T1000 (cell line): ENCODE measurements around the gene TEX35.
"Not testable (repeated sequence)": the region's sequence is repeated elsewhere in the genome, so short reads cannot be mapped to it uniquely, and the experiment has no call there.

ENCODE experiments used
- DNase-seq: peaks from one replicate; lab custom pipeline; 2025; ENCODE audit warnings: mixed read lengths; lab: John Stamatoyannopoulos, UW

Gene TEX35

DNA sequence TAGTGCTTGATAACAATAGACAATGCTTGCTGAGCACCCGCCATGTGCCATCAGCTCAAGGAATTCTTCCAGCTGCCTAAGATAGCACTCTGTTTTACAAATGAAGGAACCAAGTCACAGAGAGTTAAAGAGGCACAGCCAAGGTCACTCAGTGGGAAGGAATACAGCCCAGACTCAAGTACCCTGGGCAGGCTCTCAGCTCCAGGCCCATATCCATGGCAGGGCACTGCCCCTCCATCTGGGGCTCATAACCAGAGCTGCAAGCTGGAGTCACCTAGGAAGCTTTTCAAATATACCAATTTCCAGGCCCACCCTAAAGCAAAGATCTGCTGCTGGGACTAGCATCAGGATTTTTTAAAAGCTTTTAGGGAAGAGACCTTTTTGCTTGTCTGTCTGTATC lies 17.8 kb upstream of the TEX35 start:
- no peak for DNase-seq

GRCh38 chr1:178495741-178496409 lies 17.0 kb upstream of the TEX35 start:
- no peak for DNase-seq

DNA sequence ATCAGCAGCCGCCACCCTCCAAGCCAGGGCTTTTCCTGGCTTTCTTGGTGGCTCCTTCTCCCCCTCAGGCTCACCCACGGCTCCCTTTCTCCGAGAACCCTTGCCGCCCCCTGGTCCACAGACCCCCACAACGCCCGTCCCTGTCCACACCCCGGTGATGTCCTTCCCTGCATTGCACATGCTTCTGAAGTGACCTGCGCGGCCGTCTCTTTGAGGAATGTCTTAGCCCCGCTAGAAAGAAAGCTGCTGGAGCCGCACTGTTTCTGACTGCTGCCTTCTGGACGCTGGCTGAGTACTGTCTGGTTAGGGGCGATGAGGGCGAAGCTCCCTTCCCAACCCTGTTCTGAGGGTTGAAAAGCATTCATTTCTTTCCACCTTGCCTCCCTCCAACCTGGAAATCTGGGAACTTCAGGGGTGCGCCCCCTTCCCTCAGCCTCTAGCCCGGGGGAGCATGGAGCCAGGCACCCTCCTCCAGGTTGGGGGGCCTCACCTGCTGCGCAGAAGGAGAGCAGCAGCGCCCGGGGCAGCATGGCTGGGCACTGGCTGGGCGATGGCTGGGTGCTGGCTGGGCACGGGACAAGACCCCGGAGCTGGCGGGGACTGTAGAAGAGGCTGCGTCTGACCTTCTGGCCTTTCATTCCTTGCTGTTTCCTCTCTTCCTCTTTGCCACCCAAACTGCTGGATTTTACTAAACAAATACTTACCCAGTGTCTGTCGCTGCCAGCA lies 16.3 kb upstream of the TEX35 start, which contains the start of gene CLEC20A:
CLEC20A (minus strand) TSS at position 555 of the 726 bp plus-strand sequence; CDS start at position 530, 25 bp downstream.
- DNase-seq = no peak

DNA sequence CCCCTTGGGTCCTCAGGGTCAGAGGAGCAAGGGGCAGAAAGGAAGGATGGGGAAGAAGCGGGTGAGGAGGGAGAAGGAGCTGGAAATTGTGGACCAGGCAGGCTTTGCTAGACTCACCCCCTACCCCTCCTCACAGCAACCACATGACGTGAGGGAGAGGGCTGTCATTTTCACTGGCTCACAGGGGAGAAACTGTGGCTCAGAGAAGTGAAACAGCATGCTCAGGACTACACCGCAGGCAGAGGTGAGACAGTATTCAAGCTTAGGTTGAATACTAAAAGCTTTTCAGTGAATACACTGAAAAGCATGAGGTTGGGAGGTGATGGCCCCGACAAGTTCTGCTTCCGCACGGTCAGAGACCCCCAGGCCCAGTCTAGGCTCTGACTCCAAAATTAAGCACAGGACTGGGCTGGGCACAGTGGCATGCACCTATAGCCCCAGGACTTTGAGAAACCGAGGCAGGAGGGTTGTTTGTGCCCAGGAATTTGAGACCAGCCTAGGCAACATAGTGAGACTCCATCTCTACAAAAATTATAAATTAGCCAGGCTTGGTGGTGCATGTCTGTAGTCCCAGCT lies 14.9 kb upstream of the TEX35 start:
- no peak for DNase-seq

- DNase-seq = no peak
Measured at GRCh38 chr1:178498896-178499675, 13.8 kb upstream of the TEX35 start.

DNA sequence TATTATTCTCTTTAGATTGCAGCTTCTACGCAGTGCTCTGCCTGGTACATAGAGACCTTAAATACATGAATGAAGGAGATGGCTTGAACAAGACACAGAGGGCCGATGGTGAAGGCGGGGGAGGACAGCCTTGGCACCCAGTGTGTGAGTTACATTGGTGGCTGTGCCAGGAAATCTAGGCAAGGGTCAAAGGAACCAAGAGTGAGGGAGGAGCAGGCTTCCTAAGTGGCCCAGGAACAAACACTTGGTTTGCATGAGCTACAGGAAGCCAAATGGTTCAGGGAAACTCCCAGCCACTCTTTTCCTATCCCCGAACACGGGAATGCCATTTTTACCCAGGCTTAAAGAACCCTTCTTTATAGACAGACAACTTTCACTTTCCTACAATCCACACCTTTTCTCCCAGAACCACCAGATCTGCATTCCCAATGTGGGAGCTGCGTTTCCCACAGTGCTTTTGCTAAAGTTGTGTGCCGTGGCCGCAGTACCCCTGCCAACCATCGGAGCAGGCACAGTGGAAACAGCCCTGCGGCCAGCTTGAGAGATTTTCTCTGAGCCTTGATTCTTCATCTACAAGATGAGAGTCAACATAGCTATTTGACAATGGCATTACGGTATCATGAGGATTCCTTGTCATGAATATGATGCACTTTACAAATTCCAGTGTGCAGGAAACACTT lies 12.7 kb upstream of the TEX35 start:
- DNase-seq = no peak

- no peak for DNase-seq
Measured at GRCh38 chr1:178500936-178501554, 11.9 kb upstream of the TEX35 start.

GRCh38 chr1:178501705-178502329 lies 11.1 kb upstream of the TEX35 start:
- DNase-seq = peak; percentile 42

GRCh38 chr1:178502330-178502714 lies 10.6 kb upstream of the TEX35 start:
- no peak for DNase-seq

DNA sequence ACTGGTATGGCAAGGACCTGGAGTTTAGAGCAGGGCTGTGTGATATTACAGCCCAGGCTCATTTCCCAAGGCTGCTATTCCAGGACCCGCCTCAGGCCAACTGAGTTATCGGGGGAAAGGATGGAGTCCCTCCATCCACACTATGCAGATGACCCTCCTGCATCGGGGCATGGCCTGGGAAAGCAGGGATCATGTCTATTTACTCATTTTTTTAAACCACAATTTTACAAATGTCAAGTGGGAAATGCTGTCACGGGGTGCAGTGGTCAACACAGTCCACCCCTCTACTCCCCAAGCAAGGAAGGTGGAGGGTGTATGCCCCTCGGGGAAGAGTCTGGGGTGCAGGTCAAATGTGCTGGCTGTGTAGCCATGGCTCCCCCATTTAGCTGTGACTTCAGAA lies 10.1 kb upstream of the TEX35 start:
- no peak for DNase-seq

- DNase-seq = not testable (repeated sequence)
Measured at GRCh38 chr1:178503316-178503715, 9.6 kb upstream of the TEX35 start.

- DNase-seq = no peak
Measured at GRCh38 chr1:178503849-178504248, 9.1 kb upstream of the TEX35 start.

GRCh38 chr1:178504286-178504685 lies 8.6 kb upstream of the TEX35 start:
- no peak for DNase-seq

GRCh38 chr1:178506177-178506576 lies 6.7 kb upstream of the TEX35 start:
- DNase-seq = no peak

DNA sequence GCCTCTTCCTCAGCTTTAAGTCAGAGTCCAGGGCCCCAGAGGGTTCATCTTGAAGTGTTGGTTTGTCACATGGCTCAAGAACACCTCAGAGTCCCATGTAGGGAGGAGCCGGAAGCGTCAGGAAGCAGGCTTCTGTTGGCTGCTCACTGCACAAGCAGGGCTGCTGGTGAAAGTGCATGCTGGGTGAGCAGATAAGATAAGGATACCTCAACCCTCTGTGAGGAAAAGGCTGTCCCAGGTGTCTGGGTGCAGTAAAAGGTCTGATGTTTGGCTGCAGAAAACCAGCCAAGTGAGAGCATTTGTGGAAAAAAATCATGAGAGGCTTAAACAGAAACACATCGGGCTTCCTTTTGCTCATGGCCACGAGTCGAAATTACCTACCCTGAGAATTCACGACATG lies 6.2 kb upstream of the TEX35 start:
- no peak for DNase-seq

- DNase-seq = no peak
Measured at GRCh38 chr1:178509414-178510007, 3.4 kb upstream of the TEX35 start.

DNA sequence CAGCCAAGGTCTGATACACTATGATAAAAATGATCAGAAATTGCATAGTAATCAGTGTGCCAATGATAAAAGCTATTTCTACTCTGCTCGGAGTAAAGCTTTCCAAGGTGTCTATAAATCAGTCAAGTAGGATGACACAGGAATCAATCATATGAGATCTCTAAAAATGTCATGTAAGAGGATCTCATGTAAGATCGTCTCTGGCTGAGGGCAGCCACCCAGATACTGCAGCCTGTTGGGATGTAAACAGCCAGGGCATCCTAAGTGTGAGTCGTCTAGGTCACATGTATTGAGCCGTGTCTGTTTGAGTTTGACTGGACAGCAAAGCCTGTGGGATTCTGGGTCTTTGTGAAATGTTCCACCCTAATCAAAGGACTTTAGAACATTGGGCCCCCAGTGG lies 2.8 kb upstream of the TEX35 start:
- DNase-seq = no peak

- DNase-seq = no peak
Measured at GRCh38 chr1:178513278-178513983, 522 bp downstream of the TEX35 start.

DNA sequence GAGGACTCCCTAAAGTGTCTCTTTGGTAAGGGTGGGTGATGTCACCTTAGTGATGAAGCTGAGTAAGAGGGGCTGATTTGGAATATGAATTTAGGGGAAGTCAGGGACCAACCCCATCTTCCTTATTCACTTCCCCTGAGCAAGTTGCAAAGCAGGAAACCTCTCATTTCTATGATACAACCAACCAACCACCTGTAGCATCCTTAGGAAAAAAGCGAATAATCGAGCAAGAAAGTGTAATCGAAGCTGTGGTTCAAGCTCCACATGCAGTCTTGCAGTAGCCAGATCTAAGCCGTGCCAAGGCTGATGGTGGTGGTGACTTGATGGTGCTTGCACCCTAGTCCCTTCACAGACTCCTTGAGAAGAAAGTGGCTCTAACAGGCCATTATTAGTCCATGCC lies 3.2 kb downstream of the TEX35 start:
- no peak for DNase-seq

DNA sequence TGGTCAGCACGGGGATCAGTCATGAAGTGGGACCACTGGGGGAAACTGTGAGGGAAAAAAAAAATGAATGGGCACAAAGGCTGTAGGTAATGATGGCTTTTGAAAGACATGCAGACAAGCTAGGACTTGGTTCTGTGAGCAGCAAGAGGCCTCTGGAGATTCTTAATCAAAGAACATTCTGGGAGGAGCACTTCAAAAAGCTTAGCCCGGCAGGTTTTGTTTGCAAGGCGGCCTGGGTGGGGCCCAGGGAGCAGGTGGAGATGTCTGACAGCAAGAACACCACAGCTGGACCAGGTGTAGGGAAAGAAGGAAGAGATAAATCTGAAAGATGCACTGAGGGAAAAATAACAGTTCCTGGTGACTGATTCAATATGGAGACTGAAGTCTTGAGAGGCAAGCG lies 6.0 kb downstream of the TEX35 start:
- no peak for DNase-seq
